Measurements from ENCODE around the gene MAGI2.

GRCh38 chr7:79471283-79471682 lies 17.8 kb upstream of the MAGI2 start:
- TF ChIP-seq CTCF (conservative IDR thresholded peaks at IDR 0.05; ENCODE audit: low read depth, low read length) (no peak), EZH2 (IDR thresholded peaks at IDR 0.05; ENCODE audit: borderline replicate concordance, low read depth, low read length, poor library complexity, severe bottlenecking) (no peak)

All from A673 (cell line).